DMS 273 (cell line): ENCODE data around the gene FREM1.

Source experiments
- DNase-seq: peaks from one replicate; lab custom pipeline; 2025; ENCODE audit not compliant: unreplicated experiment; lab: John Stamatoyannopoulos, UW

FREM1 gene

DNA sequence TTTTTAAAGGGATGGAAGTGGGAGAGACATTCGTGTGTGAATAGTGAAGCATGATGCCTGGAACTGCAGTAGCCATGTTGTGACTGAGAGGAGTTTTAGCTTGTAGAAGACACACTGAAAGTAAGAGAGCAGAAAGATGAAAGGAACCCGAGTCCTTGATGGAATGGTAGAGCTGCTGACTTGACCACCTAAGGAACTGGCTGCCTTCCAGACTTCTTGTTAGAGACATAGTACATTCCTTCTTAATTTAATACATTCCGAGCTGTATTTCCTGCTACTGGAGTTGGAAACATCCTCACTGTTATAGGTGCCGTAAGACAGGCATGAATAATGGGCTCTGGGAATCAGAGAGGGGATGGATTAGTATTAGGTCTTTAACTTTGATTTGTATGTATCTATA is 195.1 kb downstream of the FREM1 start:
- DNase-seq = no peak

DNA sequence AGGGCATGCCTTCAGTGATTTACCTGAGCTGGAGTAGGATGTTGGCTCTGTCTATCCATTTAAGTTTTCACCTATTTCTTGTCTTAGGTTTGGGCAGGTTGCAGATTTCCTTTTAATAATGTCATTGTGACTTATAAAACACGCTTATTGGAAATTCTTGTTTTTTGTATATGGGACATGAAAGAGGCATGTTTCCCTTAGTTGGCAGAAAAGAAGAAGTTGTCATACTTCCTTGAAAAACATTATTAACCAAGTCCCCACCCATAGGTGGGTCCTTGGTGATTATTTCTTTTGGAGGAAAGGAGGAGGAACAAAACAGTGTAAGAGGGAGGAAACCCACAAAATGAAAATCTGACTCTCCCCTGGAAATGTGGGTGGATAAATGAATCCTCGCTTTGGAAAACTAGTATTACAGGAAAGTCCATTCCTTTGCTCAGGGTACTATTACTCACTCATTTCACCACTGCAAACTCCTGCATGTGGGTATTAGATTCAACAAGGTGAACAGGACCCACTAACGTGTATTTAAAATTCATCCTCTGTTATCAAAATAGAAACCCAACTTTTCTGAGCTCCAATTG is 197.0 kb downstream of the FREM1 start:
- DNase-seq = no peak

DNA sequence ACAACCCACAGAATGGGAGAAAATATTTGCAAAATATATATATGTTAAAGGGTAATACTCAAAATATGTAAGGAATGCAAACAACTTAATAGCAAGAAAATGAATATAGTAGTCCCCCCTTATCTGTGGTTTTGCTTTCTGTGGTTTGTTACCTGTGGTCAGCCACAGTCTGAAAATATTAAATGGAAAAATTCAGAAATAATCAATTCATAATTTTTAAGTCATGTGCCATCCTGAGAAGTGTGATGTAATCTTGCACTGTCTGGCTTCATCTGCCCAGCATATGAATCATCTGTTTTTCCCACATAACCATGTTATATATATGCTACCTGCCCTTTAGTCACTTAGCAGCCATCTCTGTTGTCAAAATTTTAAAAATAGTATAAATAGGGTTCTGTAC is 199.4 kb downstream of the FREM1 start:
- no peak for DNase-seq

DNA sequence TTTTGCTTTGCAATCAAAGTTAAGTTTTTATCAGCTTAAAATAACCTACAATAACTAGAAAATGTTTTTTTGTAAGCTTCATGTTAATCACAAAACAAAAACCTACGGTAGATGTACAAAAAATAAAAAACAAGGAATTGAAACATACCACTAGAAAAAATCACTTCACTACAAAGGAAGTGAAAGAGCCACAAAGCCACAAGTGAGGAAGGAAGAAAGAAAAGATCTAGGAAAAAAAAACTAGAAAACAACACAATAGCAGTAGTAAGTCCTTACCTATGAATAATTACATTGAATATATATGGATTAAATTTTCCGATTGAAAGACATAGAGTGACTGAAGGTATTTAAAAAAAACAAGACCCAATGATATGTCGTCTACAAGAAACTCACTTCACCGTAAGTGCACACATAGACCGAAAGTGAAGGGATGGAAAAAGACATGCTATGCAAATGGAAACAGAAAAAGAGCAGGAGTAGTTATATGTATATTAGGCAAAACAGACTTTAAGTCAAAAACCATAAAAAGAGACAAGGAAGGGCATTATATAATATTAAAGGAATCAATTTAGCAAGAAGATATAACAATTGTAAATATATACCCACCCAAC is 203.6 kb downstream of the FREM1 start:
- no peak for DNase-seq

DNA sequence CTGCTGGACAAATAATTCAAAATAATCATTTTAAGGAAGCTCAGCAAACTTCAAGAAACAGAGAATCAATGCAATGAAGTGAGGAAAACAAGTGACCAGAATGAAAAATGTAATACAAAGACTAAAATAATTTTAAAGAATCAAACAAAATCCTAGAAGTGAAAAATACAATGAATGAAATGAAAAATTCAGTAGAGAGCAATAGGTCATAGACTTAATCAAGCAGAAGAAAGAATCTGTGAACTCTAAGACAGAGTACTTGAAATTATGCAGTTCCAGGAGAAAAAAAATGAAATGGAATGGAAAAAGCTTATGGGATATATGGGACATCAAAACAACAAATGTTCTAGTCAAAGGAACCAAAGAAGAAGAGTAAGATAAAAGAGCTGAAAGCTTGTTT is 205.1 kb downstream of the FREM1 start:
- DNase-seq = no peak

DNA sequence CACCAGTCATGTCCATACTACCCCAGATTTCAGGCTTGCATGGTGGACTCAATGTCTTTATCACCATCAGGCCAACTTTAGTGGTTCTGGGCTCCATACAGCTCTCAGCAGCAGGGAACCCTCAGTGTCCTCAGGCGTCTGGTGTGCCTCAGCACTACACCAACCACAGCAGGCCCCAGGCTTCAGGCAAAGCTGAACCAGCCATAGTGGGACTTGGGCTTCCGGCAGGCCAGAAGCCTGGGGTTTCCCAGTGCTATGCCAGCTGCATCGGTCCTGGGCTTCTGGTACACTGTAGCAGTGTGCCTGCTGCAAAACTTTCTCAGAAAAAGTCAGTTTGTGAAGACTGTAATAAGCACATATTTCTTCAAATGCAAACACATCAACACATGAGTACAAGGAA is 205.9 kb downstream of the FREM1 start:
- DNase-seq = no peak

DNA sequence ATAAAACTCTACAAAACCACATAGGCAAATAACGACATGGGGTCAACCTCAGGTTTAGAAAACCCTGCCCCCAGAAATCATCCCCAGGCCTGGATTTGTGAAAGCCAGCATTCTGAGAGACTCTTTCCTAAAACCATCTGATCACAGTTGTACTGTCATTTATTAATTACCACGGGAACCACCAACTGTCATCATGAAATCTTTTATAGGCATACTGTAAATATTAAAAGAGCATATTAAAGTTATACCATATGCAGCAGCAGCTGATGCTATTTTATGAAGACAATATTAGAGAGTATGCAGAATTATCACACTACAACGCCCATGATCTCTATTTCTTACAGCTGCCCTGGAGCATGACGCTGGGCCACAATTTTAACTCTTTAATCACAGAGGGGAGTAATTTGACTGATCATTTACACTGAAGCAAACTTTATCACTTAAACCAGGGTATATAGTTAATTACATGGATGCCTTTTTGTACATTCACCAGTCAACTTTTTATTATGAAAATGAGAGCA is 208.0 kb downstream of the FREM1 start:
- DNase-seq = no peak

DNA sequence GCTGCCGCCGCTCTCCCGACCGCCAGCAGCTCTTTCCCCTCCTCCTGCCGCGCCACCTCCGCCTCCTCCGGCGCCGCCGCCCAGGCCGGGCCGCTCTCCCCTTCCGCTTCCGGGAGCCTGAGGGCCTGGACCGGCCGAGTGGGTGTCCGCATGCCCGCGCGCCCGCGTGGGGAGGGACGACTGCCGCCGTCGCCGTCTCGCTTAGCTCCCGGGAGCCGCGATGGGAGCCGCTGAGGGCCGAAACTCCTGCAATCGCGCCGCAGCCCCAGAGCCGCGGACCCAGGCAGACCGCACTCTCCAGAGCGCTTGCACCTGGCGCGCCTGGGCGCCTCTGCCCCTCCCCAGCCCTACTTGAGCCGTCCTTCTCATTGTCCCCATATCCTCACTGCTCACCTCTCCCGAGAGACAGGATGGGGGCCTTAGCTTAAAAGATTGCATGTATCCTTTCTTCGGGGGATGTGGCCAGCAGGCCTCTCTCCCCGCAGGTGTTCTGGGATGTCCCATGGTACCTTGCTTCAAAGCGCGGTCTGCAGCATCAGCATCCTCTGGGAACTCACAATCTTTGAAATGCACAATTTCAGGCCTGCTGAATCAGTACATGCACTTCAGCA is 216.9 kb downstream of the FREM1 start, which contains the start of gene ZDHHC21:
TSS of gene ZDHHC21 (minus strand) at position 182 of the 611 bp plus-strand sequence. CDS start 19,092 bp downstream, outside the sequence.
- DNase-seq = peak; percentile 75

DNA sequence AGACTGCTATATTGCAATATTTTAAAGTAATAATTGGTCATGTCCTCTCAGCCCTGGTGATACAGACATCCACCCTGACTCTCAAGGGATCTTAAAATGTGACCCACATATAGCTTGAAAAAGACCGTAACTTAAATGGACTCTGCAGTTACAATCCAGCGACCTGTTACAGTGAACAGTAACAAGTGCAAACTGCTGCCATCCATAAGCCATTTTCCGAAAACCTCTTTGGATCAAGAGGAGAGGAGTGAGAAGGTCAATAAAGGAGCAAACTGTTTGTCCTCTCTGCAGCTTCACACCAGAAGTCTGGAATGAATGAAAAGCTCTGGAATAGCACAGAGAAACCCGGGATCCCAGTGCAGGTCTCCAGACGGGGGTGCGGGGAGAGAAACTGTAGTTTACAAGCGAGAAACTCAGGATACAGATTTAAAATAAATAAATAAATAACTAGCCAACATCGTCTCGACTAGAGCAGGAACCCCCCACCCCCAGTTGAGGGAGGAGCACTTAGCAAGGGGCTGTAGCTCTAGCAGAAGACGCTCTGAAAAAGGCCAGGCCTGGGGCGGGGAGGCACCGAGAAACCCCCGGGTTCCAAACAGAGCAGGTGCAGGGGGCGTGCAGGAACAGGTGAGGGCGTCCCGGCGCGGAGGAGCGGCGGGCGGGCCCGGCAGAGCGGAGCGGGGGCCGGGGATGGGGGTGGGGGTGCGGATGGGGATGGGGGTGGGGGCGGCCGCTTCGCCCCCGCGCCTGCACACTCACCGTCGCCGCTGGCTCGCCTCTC is 217.6 kb downstream of the FREM1 start:
- DNase-seq = peak; percentile 66

DNA sequence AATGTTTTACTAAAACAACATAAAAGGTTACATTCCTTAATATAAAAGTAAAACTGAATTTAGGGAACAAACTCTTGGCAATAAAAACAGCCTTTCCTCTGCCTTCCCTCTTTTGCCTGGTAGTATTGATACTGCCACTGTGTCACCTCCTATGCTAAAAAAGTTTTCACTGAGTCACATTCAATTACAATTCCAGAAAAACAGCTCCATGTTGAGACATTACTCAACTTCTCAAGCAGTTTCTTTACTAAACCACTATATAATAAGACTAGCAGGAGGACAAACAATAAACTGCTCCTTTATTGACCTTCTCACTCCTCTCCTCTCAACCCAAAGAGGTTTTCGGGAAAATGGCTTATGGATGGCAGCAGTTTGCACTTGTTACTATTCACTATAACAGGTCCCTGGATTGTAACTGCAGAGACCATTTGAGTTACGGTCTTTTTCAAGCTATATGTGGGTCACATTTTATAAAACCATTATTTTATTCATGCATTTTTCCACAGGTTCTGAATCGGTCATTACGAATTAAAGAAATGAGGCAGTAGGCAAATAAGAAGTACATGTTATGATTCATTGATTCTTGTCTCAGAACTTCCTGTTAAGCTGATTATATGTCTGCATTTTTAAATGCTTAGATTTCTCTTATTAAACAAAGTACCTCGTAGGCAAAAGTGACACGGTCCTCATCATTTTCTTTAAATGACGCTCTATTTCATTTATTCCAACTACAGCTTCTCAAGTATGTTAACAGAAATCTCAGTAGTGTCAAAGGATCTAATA is 219.1 kb downstream of the FREM1 start:
- no peak for DNase-seq

DNA sequence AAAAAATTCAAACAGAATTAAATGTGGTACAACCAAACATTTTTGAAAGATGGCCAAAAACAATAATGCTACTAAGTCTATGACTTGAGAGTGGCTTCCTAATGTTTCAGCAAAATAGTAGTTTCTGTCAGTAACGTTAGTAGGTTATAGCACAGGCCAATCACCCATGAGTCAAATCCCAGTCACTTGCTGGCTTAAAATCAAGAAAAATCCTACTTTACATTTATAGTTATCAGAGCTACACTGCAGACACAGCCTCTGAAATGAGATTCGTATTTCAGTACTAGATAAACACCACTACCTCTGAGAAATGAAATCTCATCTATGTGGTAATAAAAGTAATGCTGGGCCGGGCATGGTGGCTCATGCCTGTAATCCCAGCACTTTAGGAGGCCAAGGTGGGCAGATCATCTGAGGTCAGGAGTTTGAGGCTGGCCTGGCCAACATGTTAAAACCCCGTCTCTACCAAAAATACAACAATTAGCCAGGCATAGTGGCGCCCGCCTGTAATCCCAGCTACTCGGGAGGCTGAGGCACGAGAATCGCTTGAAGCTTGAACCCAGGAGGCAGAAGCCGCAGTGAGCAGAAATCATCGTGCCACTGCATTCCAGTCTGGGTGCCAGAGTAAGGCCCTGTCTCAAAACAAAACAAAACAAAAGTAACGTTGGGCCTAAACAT is 223.0 kb downstream of the FREM1 start:
- DNase-seq = no peak

DNA sequence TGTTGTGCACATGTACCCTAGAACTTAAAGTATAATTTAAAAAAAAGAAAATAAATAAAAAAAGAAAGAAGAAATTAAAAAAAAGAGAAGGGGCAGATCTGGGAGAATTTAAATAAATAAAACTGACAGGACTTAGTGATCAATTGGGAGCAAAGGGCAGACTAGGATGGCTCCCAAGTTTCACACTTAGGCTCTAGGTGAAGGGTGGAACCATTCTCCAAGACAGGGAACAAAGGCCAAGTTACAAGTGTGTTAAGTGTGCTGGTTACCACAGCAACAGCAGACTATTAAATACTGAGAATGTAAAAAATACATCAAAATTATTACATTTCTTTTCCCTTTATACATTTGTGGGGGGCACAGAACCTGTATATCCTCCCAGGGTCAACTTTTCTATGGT is 224.1 kb downstream of the FREM1 start:
- DNase-seq = no peak
